Tongue (tissue), 2 donors: ENCODE measurements around the gene GPR15LG. TPM values are rescaled to one million over a fixed set of nuclear protein-coding genes. Genes with fewer than 3 reads are reported as not detected.
"Not testable (repeated sequence)": the region's sequence is repeated elsewhere in the genome, so short reads cannot be mapped to it uniquely, and the experiment has no call there.

ENCODE experiments used
- DNase-seq: peaks from one replicate; pipeline ENCODE4 v3.0.0-alpha.2; 2015
- total RNA-seq: library from RNA; depleted of rRNA; stranded (reverse); fragments of >200 nt; gene quantifications from one replicate; pipeline ENCODE4 v1.2.3, GENCODE V29; 2014

Gene GPR15LG
- not detected for total RNA-seq

DNA sequence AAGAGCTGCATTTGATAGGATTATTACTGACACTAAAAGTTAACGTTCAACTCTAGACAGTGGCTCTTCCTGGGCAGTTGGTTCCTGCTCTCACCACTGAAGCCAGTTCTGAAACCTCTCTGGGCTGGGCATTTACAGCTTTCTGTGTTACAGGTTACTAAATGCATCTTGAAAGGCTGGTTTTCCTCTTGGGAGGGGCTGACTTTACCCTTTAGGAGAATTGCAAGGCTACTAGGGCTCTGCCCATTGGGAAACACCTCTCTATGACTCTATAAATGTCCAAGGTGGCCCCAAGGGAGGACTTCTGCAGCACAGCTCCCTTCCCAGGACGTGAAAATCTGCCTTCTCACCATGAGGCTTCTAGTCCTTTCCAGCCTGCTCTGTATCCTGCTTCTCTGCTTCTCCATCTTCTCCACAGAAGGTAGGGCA is at the start of gene GPR15LG:
TSS of gene GPR15LG (plus strand) at position 301 of the 429 bp plus-strand sequence. CDS start at position 352, 51 bp downstream.
- no peak for DNase-seq

DNA sequence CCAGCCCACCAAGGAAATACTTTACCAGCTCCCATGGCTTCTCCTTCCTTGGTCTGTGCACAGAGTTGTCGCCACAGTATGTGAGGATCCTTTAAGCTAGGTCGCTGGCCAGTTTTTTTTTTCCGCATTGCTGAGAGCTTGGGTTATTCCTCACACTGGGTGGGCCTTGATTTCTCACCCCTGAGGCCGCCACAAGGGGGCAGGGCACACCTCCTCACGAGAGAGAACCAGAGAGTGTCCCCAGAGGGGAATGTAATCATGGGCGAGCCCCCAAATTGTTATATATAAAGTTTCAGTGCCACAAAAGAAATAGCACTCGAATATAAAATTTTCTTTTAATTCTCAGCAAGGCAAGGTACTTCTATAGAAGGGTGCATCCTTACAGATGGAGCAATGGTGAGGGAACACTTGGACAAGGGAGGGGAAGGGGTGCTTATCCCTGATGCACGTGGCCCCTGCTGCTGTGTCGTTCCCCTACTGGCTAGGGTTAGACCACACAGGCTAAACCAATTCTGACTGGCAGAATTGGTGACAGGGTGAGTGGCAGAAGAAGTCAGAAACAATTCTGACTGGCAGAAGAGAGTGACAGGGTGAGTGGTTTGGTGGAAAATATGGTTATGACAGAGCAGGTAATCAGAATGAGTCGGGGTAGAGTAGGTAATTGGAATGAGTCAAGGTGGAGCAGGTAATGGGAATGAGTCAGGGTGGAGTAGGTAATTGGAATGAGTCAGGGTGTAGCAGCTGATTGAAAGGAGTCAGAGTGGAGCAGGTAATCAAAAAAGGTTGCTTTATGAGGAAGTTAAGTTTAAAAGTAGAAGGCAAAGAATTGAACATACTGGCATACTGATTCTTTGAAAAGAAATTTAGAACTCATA is 47.5 kb upstream of the GPR15LG start:
- DNase-seq, result not testable (repeated sequence)

DNA sequence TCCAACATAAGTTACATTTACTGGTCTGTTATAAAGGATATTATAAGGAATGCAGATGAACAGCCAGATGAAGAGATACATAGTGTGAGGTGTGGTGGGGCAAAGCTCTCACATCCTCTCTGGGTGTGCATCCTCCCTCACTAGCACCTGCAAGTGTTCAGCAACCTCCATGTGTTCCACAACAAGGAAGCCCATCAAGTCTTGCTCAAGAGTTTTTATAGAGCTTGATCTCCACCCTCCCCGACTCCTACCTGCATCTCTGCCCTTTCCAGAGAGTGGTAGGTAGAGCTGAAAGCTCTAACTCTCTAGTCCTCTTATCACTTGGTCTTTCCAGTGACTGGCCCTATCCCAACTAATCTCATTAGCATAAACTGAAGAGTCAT is 46.8 kb upstream of the GPR15LG start:
- no peak for DNase-seq

DNA sequence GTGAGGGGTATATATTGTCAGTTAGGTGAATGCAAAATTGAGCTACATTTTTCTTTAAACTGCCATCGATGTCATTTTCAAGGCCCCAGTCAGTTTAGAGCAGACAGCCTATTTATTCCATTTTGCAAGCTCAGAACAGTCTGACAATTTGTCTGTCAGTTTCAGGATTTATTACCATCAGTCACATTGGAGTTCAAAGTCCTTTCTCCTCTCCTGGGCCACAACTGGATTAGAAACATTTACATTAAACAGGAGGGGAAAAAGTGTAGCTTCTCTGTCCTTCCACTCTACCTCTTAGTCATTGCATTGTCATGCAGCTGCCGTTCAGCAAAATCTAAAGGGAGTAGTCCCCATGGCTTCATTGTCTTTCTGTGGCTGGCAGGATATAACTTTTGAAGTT is 37.8 kb upstream of the GPR15LG start:
- DNase-seq, result no peak

DNA sequence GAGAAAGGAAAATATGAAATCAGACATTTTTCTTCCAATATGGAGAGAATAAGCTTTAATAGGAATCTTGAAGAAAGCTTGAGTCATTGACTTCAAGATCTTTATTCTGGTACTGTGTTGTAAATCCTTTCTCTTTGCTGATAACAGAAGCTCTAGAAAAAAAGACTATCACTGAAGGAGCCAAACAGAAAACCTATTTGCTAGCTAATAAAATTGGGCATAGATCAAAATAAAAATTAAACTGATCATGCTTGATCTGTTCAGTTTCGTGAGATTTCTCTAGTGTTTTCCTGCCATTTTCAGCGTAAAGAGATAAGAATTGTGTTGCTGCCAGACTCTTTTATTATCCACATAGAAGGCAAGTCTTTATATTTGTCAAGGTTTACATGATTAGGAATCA is 35.8 kb upstream of the GPR15LG start:
- DNase-seq, result no peak

DNA sequence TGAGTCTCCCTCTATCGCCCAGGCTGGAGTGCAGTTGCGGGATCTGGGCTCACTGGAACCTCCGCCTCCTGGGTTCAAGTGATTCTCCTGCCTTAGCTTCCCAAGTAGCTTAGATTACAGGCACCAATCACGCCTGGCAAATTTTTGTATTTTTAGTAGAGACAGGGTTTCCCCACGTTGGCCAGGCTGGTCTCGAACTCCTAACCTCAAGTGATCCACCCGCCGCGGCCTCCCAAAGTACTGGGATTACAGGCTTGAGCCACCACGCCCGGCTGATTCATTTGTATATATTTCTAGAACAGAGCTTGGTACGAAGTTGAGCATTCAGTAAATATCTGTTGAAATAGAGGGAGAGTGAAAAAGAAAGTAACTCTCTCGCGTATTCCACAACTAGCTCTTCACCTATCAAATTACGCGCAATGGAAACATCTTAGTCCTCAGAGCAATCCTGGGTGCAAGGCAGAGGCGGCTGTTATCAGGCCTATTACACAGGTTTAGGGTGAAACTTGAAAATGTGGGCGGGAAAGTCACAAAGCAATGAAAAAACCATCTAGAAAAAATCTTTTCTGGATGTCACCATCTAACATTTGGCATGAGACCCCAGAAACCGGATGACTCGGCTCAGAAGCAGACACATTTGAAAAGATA is 35.0 kb upstream of the GPR15LG start:
- no peak for DNase-seq

DNA sequence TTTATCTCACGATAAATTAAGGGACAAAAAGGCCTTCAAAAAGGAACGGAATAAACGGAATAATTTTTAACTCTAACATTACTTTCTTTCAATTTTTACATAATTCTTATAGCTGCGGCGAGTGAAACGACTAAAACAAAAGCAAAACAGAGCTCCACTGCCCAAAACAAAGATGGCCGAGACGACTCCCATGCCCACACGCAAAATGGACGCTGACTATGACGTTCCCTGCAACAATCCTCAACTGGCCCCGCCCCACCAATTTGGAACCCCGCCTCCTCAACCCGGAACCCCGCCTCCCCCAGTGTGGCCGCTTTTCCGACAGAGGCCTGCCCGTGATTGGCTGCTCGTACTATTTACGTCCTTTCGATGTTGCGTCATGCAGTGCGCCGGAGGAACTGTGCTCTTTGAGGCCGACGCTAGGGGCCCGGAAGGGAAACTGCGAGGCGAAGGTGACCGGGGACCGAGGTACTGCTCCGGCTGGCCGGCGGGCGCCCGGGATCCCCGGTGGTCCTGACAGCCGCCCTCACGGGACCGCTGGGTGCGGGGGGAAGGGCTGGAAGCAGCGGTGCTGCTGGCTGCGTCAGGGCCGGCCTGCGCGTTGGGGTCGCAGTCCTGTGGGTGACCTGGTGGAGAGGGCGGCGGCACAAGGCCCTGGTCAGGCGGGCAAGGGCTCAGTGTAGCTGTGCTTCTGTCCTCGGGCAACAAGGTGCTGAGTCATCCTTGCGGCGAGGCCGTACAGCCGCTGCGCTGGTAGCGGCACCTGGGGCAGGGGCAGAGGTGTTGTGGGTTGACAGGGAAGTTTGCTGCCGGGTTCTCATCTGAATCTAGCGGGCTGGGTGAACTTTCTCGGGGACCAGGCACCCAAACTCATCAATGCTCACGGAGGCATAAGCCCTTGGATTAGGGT is 34.2 kb upstream of the GPR15LG start, which contains the start of gene GHITM:
TSS of gene GHITM (plus strand) at position 384 of the 910 bp plus-strand sequence. CDS start 1,992 bp downstream, outside the sequence.
- peak; percentile 100 for DNase-seq

DNA sequence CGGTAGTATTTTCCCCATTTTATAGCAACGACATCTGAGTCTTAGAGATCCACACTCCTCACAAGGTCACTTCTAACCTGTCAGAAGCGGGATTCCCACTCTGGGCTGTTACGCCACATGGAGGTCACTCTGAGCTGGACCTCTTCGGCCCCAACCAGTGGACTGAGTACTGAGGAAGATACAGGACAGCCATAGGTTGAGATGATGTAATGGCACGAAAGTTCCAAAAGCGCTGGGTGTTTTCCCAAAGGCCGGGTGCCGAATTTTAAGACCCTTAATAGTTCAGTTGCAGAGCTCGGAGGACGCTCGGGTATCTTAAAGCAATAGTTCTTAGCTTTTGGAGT is 33.6 kb upstream of the GPR15LG start:
- DNase-seq, result peak; percentile 26

DNA sequence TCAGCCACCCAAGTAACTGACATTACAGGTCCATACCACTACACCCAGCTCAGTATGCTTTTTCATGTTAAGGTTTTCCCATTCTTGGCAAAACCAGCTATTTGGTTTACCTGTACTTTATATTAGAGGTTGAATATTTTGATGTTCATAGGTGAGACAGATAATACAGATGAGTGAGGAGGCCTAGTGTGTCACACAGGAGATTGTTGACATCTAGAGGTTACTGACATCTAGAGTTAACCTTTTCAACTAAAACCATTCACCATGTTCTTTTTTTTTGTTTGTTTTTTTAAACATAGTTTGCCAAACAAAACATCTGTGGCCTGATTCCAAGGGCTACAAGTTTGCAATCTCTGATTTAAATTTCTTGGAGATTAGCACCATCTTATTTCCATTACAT is 26.3 kb upstream of the GPR15LG start:
- DNase-seq, result no peak

DNA sequence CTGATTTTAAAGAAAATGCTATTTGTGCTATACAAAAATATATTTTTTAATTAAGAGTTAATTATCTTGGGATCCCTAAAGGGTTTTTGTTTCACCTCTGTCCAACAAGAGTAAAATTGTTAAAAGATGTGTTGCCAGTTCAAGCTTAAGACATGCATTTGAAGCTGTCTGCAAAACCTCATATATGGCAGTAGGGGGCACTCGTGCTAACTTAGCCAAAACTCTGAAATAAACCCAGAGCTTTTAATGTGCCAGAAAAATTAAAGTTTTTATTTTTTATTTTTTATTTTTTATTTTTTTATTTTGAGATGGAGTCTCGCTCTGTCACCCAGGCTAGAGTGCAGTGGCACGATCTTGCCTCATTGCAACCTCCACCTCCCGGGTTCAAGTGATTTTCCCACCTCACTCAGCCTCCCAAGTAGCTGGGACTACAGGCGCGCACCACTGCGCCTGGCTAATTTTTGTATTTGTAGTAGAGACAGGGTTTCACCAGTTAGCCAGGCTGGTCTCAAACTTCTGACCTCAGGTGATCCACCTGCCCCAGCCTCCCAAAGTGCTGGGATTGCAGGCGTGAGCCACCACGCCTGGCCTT is 25.5 kb upstream of the GPR15LG start:
- peak; percentile 56 for DNase-seq

DNA sequence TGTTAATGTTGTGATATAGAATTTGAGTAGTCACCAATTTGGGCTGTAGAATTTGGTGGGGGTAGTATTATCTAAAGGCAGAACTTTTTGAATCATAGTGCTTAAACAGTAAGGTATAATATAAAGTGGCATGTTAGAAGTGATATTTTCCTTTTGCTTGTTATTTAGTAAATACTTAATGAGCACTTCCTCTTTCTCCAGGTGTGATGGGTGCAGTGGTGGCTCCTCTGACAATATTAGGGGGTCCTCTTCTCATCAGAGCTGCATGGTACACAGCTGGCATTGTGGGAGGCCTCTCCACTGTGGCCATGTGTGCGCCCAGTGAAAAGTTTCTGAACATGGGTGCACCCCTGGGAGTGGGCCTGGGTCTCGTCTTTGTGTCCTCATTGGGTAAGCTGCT is 23.7 kb upstream of the GPR15LG start:
- DNase-seq, result no peak

- DNase-seq, result no peak
Measured at GRCh38 chr10:84152769-84153168, 20.8 kb upstream of the GPR15LG start.

DNA sequence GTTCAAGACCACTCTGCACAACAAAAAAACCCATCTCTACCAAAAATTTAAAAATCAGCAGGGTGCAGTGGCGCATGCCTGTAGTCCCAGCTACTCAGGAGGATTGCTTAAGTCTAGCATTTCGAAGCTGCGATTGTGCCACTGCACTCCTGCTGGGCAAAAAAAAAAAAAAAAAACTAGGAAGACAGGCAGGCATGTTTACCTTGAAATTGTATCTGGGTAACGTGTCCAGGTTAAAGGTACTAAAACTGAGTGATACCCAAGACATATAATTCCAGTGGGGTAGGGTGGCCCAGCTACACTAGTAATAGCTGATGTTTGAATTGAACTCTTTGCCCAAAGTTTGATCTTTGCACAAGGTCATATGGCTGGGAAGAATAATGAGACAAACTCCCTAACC is 18.1 kb upstream of the GPR15LG start:
- DNase-seq, result no peak

GRCh38 chr10:84156009-84156408 is 17.6 kb upstream of the GPR15LG start:
- DNase-seq, result no peak

- DNase-seq, result no peak
Measured at GRCh38 chr10:84156768-84157167, 16.8 kb upstream of the GPR15LG start.

- DNase-seq, result no peak
Measured at GRCh38 chr10:84158061-84158460, 15.5 kb upstream of the GPR15LG start.

GRCh38 chr10:84158550-84158949 is 15.1 kb upstream of the GPR15LG start:
- no peak for DNase-seq

DNA sequence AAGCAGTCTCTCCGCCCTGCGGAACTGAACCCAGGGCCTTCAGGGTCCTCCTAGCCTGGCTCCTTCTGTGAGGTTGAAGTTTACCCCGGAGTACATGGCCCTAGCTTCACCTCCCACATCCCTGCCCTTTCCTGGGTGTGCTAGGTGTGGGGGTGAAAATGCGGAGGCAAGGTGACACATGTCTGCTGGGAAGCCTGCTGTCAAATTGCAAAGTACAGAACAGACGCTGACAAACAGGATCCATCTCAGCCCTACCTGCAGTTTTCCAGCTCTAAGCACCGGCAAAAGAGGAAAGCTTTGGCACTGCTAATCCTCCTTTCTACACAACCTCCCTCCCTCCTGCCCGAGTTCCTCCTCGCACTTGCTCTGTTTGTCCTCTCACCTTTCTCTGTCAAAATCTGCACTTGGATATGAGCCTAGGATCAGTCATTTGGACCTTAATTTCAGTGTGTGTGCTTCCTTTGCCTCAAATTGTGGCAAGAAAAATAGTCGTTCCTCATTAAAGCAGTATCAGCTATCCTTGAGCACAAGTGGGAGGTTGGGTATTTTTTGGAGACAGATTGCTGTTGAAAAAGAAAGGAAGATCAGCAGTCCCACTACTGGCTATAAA is 14.4 kb upstream of the GPR15LG start:
- no peak for DNase-seq

- no peak for DNase-seq
Measured at GRCh38 chr10:84160663-84161362, 12.8 kb upstream of the GPR15LG start.

GRCh38 chr10:84163996-84164395 is 9.6 kb upstream of the GPR15LG start:
- no peak for DNase-seq

- DNase-seq, result no peak
Measured at GRCh38 chr10:84164442-84164841, 9.2 kb upstream of the GPR15LG start.
